HG03025 (cell line): ENCODE results near the gene SVIL.
"Not testable (repeated sequence)": the region's sequence is repeated elsewhere in the genome, so short reads cannot be mapped to it uniquely, and the experiment has no call there.

Experiments
- ATAC-seq: cut with Tn5 transposase; IDR thresholded peaks from one replicate; pipeline ENCODE4 v1.9.1; 2021; ENCODE audit warnings: mild to moderate bottlenecking, moderate library complexity; ENCODE audit not compliant: unreplicated experiment, low FRiP score

SVIL gene

GRCh38 chr10:29624357-29624756 lies 10.4 kb downstream of the SVIL start:
- not testable (repeated sequence) for ATAC-seq

GRCh38 chr10:29623797-29624196 lies 11.0 kb downstream of the SVIL start:
- no peak for ATAC-seq

- ATAC-seq: no peak
These were observed 12.3 kb downstream of the SVIL start for GRCh38 chr10:29622382-29622922.

- no peak for ATAC-seq
These were observed 13.6 kb downstream of the SVIL start for GRCh38 chr10:29621161-29621560.

GRCh38 chr10:29620112-29620690 lies 14.6 kb downstream of the SVIL start:
- ATAC-seq: no peak

GRCh38 chr10:29619241-29619669 lies 15.5 kb downstream of the SVIL start:
- ATAC-seq: no peak

- ATAC-seq: no peak
These were observed 16.2 kb downstream of the SVIL start for GRCh38 chr10:29618341-29619171.

- no peak for ATAC-seq
These were observed 16.9 kb downstream of the SVIL start for GRCh38 chr10:29617880-29618340.

GRCh38 chr10:29616542-29616941 lies 18.2 kb downstream of the SVIL start:
- no peak for ATAC-seq

- no peak for ATAC-seq
These were observed 19.6 kb downstream of the SVIL start for GRCh38 chr10:29615195-29615594.

- not testable (repeated sequence) for ATAC-seq
These were observed 20.5 kb downstream of the SVIL start for GRCh38 chr10:29614289-29614688.

GRCh38 chr10:29613791-29614190 lies 21.0 kb downstream of the SVIL start:
- ATAC-seq: no peak

- ATAC-seq: no peak
These were observed 21.6 kb downstream of the SVIL start for GRCh38 chr10:29613196-29613595.

- ATAC-seq: no peak
These were observed 22.1 kb downstream of the SVIL start for GRCh38 chr10:29612657-29613056.

GRCh38 chr10:29611781-29612381 lies 22.9 kb downstream of the SVIL start:
- ATAC-seq: no peak

- ATAC-seq: no peak
These were observed 23.7 kb downstream of the SVIL start for GRCh38 chr10:29610876-29611647.

- not testable (repeated sequence) for ATAC-seq
These were observed 24.4 kb downstream of the SVIL start for GRCh38 chr10:29610331-29610730.

- ATAC-seq: no peak
These were observed 25.1 kb downstream of the SVIL start for GRCh38 chr10:29609696-29610095.

GRCh38 chr10:29608476-29609301 lies 26.1 kb downstream of the SVIL start:
- ATAC-seq: no peak

- ATAC-seq: no peak
These were observed 26.7 kb downstream of the SVIL start for GRCh38 chr10:29608062-29608461.
